GM19397 (cell line): ENCODE measurements around the gene CLSTN2.

ENCODE experiments used
- ATAC-seq: cut with Tn5 transposase; IDR thresholded peaks from one replicate; pipeline ENCODE4 v1.9.1; 2021; ENCODE audit warnings: mild to moderate bottlenecking, moderate library complexity; ENCODE audit not compliant: unreplicated experiment

CLSTN2 gene

DNA sequence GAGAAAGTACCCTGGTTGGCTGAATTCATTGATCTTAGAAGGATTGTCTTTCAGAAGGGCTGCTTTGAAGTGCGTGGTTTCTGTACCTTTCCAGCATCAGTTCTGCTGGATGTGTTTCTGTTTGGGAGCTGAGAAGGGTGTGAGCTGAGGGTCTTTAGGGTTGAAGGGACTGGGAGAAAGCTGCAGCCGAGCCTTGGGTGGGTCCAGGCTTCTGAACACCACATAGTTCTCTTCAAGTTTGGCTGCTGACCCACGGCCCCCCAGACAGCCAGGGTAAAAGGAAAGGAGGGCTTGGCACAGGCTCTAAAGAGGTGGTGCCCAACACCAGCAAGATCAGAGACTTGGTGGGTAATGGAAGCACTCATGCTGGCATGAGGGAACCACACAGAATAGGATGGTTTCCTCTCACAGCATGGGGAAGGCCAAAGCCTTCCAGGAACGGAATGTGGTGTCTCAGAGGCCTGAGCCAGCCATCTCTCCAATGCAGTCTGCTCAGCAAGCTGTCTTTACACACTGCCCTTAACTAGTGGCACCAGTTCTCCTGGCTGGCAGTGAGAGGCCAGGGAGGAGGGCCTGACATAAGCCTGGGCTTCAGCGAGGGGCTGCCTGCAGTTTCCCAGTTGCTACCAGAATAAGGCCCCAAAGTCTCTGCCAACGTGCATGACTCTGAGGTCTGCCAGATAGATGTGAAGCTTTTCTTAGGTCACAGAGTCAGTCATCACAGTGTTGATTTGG, 503.9 kb downstream of the CLSTN2 start:
- no peak for ATAC-seq

- no peak for ATAC-seq
These were observed 504.5 kb downstream of the CLSTN2 start for GRCh38 chr3:140439527-140439926.

- ATAC-seq: no peak
These were observed 505.5 kb downstream of the CLSTN2 start for GRCh38 chr3:140440446-140440845.

DNA sequence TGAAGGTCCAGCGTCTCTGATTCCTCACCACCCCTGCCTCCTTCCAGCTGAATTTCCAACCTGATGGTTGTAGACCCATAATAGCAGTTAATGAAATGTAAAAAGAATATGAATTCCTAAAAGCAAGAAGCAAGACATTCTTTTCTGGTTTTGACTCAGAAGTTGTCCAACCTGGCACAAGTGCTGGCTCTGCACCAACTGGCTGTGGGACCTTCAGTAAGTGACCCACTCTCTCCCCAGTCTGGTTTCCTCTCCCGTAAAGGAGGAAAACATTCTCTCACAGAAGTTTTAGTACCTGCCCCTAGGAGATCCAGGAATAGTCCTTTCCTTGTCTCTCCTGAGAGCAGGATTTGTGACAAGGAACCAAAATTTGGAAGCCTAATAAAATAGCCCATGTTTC, 506.0 kb downstream of the CLSTN2 start:
- ATAC-seq: no peak

DNA sequence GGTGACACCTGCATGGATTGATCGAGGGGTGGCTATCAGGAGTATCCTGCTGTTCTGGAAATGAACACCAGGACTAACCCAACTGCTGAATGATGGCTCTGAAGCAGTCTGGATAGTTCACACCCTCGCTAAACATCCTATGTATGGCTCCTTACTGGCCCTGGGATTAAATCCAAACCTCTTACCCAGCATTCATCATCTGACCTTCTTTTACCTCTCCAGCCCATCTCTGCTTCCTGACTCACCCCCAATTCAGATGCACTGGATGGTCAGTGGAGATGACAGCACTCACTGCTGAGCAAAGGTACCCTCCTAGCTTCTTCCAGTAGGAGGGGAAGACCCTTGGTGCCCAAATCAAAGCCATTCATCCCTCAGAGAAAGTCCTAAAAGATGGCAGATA, 507.6 kb downstream of the CLSTN2 start:
- ATAC-seq: no peak

DNA sequence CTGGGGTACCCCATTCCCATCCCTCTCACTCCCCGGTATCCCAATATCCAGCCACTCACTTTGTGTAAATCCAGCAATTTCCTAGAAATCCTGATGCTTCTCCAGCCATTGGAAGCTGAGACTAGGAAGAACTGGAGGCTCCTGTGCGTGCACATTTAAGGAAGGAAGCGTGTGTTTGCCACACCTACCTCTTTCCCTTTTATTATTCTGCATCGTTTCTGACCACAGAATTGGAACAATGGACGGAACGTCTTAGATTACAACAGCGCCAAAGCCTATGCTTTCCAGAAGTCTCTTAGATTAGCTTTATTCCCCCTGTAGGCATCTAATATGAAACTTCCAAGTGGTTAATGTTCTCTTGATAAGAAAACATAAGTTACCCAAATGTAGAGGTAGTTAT, 508.1 kb downstream of the CLSTN2 start:
- no peak for ATAC-seq

DNA sequence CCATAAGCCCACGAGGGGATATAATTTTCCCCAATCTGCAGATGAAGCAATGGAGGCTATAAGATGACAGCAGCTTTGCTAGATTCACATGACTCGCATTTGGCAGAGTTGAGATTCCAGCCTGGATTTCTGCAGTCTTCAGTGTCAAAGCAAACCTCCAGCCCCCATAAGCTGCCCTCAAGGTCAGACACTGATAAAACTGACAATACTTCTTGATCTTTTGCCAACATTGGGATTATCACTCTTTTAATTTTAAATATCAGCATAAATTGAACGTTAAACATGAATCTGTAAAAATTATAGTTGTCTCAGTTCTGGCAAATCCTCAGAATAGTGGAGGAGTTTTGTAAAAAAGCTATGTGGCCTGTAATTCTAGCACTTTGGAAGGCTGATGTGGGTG, 508.8 kb downstream of the CLSTN2 start:
- no peak for ATAC-seq

DNA sequence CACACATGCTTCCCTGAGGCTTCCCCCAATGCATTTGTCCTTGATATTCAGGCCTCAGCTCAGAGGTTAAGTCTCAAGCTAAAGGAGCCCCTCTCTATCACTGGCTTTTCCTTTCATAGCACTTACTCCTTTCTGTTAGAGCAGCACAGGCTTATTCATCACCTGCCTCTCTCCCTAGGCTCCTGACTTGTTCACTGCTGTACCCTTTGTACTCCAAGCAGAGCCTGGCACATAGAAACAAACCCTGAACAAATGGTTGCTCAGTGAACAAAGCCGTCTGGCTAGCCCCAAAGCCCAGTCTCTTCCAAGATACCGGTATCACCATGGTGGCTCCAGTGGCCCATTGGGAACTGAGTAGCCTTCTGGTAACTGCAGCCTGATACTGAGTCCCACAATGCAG, 511.7 kb downstream of the CLSTN2 start:
- no peak for ATAC-seq

- ATAC-seq: no peak
These were observed 512.2 kb downstream of the CLSTN2 start for GRCh38 chr3:140447136-140447535.

- ATAC-seq: no peak
These were observed 513.0 kb downstream of the CLSTN2 start for GRCh38 chr3:140448001-140448400.

DNA sequence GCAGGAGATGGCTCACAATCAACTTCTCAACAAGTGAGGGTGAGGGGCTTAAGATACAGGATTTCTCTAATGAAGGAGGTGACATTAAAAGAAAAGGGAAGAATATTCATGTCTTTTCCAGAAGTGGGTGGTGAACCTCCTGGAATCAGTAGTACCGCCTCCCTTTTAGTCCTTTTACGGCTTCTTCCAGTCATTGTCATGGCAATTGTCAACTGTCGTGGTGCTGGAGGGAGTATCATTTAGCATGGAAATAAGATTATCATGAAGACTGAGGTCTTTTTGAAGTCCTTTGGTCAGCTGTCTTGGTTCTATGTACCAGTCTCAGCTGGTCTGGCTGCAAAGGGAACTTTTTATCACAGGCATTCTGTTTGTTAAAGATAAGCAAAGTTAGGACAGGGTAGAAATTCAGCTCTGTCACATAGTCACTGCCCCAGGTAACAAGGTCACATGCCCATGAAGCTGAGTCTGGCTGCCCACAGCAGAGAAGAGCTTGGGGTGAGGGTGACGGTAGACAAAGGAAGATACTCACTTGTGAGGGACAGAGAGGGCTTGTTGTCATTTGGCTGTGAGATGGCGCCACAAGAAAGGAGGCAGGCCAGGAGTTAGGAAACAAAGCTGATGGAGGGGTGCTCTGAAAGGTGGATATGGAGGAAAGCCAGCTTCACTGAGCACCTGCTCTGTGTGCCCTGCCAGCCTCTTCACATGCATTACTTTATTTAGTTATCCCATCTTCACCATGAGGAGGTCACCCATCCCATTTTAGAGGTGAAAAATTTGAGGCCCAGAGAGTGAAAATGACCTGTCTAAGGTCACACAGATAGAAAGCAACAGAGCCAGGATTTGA, 514.6 kb downstream of the CLSTN2 start:
- no peak for ATAC-seq

- ATAC-seq: no peak
These were observed 518.8 kb downstream of the CLSTN2 start for GRCh38 chr3:140453750-140454149.

DNA sequence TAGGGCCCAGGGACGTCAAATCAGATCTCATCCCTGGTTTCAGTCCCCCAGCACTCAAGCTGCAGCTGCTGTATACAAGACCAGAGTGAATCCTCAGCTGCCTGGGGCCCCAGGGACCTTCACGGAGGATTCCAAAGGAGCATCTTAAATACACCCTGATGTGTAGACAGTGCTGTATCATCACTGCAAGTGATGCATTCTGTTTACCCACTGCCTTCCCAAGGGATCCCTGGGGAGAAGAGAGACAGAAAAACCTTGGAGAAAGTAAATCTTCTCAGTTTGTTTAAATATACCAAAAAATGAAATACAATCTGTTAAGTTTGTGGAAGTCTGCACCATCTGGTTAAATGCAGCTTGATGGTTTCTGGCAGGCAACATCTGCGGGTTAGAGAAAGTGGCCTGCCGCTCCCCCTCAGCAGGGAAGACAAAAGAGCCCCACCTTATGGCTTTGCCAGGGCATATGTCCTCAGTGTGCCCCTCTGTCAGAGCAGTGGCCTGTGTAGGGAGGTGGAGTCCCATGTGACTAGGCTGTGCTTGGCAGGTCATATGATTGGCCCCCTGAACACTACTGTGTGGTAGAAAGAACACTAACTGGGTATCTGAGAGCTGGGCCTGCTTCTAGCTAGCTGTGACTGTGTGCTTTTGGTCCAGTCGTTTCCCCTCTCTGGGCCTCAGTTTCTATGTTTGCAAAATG, 520.7 kb downstream of the CLSTN2 start:
- no peak for ATAC-seq

DNA sequence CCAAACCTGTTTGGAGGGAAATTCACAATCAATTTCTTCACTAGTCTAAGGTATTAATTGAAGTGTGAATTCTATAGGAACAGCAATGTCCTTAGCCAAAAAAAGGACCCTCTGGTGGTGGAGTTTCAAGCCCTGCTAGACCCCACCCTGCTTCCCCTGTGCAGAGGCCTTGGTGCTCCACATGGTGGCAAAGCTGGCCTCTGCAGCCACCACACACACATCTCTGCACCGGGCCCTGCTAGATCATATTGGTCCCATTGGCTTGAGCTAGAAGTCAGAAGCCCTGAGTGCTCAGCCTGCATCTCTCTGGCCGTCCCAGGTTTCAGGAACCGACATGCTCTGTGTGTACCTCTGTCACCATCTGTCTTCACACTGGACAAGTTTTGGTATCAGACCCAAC, 522.0 kb downstream of the CLSTN2 start:
- ATAC-seq: no peak

DNA sequence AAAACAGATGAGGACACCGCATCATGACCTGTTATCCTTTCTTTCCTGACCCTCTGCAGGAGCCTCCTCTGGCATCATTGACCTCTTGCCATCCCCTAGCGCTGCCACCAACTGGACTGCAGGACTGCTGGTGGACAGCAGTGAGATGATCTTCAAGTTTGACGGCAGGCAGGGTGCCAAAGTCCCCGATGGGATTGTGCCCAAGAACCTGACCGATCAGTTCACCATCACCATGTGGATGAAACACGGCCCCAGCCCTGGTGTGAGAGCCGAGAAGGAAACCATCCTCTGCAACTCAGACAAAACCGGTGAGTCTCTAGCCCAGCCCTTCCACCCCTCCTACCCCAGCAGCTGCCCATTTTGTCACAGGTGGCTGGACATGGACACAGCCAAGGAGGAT, 524.5 kb downstream of the CLSTN2 start:
- no peak for ATAC-seq

DNA sequence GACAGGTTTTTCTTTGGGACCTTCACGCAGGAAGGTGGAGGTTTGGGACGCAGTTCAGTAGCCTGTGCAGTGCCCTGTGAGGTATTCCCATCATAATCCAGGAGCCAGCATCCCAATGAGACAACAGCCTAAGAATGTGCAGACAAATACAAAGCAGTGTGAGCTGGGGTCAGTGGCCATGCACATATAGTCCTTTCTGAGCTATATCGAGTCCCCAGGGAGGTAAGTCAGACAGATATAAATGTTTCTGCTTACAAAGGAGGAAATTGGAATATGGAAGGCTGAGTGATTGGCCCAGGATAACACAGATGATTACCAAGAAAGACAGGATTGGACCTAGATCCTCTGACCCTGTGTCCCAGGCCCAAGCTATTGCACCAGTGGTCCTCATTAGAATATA, 526.3 kb downstream of the CLSTN2 start:
- no peak for ATAC-seq

GRCh38 chr3:140463355-140463754, 528.4 kb downstream of the CLSTN2 start:
- no peak for ATAC-seq

- ATAC-seq: no peak
These were observed 531.0 kb downstream of the CLSTN2 start for GRCh38 chr3:140465988-140466387.

DNA sequence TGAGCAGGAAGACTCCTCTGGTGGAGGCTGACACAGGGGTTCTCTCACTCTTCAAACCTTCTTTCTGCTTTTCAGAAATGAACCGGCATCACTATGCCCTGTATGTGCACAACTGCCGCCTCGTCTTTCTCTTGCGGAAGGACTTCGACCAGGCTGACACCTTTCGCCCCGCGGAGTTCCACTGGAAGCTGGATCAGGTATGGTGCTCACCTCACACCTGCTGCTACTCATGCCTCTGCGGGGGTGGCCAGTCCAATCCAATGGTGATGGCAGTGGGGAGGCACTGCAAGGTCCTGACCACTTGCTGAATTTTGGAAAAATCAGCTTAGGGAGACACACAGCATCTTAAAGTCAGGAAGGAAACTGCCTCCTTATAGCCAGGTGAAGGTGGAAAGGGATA, 531.5 kb downstream of the CLSTN2 start:
- no peak for ATAC-seq

GRCh38 chr3:140467104-140467577, 532.2 kb downstream of the CLSTN2 start:
- no peak for ATAC-seq

DNA sequence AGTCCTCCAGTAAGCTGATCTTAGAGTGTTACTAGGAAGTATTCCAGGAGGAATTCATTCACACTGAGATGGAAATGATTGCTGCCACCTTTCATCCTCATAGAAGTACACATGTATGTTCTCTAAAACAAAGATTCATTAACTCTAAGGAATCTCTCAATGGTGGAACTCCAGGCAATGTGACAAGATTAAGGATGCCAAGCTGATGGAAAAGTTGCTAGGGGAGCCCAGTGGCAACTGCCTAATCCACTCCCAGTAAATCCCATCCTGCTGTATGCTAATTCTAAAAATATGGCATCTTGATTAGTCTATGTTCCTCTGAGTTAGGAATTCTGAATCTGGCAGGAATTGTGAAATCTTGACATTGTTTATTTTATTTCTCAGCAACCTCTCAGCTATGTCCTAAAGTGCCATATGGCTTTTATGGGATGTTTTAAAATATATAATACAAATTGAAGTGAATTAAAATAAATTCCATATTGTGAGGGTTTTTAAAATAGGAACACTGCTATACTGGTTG, 532.9 kb downstream of the CLSTN2 start:
- ATAC-seq: no peak
